NK-92 (cell line): ENCODE results near the gene GRIK3.

Experiments
- DNase-seq: peaks from one replicate; lab custom pipeline; 2025; ENCODE audit not compliant: unreplicated experiment; lab: John Stamatoyannopoulos, UW

Gene GRIK3

DNA sequence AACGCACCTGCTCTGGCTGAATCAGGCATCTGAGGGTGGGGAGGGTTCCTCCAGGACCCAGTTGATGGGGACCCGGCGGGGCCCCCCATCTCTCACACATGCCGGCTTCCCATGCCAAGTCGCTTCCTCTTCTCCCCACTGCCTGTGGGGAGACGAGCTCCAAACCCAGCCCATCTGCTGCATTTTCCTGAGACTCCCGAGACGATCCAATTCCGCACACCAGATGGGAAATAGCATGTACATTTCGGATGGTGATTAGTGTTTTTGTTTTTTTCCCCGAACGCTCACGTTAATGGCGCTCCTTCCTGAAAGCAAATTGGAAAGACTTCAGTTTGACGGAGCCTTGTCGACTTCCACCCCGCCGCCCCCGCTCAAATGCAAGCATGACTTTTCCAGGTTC is 13.2 kb upstream of the GRIK3 start:
- DNase-seq = no peak

DNA sequence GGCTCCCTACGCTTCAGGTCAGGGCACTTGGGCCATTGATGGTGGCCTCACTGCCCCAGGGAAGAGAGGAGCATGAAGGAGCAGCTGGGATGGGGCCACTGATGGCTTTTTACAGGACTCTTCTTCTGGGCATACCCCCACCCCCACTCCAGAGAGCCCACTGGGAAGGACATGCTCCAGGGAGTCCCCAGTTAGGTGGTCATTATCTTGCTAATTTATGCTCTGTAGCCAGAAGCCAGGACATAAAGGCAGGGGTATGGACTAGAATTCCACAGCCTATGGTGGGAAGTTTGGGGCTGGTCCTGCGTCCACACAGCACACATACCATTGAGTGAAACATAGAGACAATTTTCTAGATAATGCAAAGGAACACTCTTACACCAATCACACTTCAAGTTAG is 8.8 kb upstream of the GRIK3 start:
- no peak for DNase-seq

DNA sequence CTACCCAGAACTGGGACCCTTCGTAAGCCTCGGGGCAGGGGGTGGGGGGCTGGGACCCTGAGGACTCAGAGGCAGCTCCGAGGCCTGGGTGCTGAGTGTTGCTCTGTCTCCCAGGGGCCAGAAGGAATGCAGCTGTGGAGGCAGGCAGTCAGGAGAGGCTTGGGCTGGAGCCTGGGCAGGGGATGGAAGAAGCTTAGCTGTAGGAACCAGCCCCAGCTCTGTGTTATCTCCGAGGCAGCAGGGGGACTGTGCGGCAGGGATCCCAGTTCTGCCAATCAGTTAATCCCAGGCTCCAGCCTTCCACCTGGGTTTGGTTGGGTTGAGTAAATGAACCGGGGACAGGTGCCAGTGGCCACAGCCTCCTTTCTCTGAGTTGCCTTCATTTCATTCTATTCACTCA is 8.2 kb upstream of the GRIK3 start:
- DNase-seq = no peak

DNA sequence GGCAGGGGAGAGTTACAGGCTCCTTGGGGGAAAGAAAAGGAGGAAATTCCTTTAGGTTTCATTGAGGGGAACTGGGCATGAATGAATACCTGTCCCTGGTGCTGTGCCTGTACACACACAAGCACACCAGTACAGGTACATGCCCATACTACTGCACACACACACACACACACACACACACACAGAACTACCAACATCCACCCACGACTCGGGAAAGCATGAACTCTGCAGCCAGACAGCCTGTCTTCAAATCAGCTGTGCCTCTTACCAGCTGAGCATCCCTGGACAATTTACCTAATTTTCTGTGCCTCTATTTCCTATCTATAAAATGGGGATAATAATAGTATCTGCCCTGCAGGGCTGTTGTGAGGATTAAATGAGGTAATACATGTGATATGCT is 7.2 kb upstream of the GRIK3 start:
- no peak for DNase-seq

DNA sequence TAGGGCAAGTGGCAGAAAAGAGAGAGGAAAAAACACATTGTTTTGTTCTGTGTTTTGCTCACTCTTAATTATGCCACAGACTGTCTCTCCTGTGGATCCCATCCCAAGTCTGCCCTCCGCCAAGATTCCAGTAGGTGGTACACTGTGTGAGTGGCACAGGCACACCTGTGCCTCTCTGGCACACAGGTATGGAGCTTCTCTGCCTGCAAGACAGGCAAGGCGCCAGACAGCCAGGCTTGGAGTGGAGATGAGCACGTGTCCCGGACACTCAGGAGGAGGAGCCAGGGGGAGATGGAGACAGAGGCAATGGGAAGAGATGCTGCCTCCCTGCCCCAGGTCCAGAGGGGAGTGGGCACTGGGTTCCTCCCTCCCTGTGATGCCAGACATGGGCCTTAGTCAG is 6.5 kb upstream of the GRIK3 start:
- no peak for DNase-seq

DNA sequence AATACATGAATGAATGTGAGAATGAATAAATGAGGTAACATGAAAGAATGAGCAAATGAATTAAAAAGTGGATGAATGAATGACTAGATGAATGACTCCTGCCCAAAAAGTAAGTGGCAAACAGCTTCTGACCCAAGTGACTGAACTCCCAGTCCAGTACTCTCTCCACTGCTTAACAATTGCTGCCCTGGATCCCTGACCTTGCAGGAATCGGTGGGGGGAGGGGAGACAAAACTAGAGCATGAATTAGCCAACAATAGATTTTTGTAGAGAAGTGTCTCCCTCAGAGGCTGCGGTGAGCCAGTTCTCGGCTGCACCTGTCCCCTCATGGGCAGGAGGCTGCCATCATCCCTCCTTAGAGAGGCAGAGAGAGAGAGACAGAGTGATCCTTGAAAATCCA is 5.9 kb upstream of the GRIK3 start:
- DNase-seq = no peak

DNA sequence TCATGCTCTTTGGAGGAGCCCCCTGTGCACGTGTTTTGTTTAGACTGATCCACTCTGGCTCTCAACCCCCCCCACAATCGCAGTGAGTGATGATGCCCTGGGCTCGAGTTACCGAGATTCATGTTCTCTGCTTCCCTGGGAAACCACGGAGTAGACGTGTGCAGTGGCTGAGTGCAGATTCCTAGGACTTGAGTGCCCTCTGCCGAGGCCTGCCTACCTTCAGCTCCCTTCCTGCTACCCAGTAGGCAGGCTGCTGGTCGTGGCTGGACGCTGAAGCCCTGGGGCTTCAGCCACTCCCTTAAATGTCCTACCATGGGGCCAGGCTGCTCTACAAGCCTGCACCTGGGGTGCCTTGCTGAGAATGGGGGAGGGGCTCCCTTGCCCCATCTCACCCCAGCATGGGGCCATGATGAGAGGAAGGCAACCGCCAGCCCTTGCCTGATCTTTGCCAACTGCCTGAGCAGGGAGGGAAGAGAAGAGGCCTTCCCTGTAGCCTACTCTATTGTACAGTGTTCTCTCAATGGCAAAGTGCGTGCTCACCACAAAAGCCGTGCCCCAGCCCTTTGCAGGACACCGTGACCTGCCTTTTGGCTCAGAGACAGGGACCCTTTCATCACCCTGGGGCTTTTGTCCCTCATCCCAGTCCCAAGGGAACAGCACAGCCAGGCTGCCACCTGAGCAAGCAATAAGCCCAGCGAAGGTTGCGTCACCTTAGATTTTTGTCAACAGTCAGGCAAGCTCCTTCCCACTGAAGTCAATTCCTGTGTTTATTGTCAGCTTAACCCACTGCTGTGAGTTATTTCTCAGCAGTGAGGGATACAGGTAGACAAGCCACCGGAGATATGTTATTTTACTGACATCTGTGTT is 4.1 kb upstream of the GRIK3 start:
- DNase-seq = no peak

DNA sequence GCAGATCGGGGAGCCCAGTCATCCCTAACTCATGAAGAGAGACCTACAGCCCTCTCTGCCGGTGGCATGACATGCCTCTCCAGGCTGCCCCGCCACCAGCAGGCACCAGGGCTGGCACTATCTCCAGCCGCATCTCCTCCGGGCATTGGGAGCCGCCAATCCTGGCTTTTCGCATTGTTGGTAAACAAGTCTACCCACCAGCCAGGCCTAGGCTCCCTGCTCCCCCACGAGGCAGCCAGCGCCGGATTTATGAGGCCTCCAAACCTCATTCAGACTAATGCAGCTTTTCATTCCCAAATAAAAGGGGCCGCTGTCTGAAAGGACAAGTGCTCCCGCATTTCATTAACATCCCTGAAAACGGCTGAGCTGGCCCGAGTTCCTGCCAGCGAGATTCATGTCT is 3.4 kb upstream of the GRIK3 start:
- DNase-seq = no peak

DNA sequence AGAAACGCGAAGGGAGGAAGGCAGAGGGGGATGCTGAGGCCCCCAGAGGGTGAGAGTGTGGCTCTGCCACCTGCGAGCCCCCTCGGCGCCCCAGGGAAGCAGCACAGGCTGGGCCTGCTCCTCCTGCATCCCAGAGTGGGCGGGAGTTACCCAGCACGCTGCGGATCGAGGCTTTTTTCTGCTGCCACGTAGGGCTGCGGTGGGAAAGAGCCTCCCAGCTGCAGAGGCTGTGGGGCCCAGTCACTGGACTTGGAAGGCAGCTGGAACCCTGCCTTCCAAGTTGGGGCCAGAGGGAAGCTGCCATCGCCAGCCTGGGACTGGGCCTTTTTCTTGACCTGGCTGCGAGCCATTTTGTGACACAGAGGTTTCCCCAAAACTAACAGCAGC is 2.3 kb upstream of the GRIK3 start:
- DNase-seq = no peak

DNA sequence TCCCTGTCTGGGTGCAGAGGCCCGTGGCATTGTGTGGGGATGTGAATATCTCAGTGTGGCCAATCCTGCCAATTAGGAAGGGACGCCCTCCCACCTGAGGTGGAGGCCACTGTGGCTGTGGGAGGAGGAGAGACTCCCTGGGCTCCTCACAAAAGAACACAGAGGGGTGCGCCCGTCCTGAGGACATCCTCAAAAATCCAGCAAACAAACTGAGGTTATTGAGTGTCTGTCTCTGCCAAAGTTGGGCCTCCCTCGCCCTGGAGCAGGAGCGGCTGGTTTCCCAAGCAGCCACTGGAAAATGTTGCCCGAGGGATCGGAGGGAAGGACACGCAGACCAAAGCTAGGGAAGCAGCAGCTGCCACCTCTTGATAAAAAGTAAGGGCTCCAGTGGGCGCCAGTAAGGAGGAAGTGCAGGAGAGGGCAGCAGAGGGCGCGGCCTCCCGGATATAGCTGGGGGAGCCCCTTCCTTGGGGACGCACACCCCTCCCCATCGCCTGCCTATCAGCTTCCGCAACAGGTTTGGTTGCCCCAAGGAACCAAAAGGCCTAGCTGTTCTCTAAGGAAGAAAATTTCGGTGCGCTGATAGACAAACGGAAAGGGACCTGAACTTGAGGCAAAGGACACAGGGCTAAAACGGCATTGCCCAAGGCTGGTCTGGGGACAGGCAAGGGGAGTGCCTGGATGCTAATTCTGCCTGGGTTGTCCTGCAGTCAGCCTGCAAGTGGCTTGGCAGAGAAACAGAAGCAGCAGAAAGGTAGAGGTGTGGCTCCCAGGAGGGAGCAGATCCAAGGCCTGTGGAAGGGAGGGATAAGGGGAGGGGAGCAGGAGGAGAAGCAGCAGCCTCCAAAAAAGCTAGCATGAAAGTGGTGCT is 1.7 kb upstream of the GRIK3 start:
- DNase-seq = no peak

DNA sequence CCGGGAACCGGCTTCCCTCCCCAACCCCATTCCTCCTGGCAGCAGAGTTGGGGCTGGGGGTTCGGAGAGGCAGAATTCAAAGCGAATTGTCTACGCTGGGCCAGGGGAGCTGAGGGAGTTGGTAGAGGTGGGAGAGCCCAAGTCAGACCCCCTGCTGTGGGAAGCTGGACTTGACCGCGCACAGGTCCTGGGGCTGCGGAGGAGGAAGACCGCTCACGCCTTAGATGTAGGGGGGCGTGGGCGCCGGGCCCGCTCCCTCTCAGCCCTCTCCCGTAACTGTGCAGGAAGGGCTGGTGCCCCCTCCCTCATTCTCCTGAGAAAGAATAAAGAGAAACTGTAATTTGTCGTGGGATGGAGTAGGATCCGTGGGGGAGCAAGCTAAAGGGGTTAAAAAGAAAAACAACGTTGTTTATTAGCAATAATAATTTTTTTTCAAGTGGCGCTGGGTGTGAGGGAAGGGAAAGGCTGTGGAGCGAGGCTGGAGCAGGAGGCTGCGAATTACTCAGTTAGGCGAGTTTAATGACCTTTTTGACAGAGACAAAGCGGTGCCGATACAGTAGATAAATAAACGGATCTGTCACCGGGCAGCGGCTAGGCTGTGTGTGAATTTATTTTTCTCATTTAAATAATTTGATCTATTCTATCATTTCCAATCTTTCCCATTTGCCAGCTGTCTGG is 838 bp upstream of the GRIK3 start:
- DNase-seq = no peak

DNA sequence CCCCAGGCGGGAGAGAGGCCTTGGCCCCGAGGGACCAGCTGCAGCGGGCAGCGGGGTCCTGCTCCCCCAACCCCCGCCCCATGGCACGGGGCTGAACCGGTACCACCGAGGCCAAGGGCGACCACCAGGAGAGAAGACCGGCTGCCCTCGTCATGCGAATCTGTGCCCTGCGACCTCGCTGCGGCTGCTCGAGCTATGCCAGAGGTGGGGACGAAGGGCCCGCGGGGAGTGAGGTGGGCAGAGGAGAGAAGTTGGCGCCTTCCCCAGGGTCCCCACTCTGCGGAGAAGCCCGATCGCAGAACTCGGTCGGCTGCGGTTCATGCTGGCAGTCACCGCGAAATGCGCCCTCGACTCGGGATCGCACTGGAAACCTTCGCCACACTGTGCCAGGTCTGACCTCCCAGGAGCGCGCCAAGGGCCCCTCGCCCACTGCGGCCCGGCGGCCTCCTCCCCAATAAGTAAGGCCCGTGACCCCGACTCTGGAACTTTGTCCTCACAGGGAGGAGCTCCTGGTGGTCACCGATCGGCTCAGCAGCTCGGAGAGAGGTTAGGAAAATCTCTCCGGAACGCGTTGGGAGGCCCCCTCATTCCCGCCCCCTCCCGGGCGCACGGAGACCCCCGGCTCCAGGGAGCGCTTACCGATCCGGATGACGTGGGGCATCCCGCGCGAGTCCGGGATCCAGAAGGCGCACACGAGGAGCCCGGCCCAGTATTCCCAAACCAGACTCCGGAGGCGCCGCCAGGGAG is 787 bp downstream of the GRIK3 start:
- no peak for DNase-seq

DNA sequence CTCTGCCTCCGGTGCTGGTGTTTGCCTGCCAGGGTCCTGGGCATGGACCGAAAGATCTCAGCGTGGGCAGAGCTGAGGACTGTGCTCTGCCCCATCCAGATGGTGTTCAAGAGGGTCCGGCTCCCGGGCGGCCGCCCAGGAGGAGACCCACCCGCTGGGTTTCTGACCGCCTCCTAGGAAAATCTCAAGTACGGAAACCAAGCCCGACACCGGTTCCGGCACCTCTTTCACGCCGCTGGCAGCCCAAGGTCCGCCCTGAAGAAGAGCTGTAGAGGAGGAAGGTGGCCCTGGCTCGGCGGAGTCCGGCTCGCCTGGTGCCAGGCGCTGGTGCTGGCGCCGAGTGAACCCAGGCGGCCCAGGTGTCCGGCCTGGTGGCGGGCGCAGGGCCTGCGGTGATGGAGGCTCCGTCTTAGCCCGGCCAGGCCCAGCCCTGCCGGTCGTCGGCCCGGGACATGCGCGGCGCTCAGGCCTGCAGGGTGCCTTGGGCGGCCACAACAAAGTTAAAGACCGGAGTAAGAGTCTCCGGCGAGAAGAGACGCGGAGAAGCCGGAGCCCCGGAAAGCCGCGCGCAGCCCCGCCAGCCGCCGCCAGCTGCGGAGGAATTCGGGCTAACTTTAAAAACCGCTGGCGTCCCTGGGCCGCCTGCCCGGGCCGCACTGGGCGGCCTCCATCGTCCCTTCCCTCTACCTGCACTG is 1.5 kb downstream of the GRIK3 start:
- no peak for DNase-seq

DNA sequence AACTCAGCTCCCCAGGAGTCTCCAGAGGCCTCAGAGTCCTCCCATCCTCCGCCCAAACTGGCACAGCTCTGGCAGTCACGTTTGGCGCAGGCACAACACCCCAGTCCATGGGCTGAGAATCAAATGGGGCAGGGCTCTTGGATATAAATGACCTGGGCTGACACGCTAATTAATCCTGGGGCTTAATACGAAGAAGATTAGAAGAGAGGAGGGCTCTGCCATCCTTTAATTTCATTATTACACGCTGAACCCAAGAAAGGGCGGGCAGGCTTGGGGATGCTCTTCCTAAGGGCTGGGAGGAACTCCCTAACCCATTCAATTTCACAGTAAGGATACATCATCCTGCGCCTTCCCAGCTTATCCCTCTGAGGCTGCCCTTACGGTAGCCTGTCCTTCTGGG is 2.4 kb downstream of the GRIK3 start:
- no peak for DNase-seq

DNA sequence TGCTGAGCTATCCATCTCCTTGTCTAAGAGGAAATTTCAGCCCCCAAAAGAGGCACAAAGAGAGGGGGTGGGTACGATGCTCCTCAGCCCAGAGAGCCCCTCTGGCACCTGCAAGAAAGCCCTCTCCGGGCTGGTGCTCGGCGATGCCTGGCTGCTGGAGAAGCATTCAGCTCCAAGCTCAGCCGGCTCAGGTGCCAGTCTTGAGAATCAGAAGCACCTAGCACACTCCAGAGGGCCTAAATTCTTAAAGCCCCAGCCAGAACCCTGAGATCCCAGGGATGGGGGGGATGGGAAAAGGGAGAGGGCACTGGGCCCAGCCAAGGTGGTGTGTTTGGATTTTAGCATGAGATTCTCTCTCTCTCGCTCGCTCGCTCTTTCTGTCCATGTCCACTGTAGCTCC is 2.9 kb downstream of the GRIK3 start:
- no peak for DNase-seq

DNA sequence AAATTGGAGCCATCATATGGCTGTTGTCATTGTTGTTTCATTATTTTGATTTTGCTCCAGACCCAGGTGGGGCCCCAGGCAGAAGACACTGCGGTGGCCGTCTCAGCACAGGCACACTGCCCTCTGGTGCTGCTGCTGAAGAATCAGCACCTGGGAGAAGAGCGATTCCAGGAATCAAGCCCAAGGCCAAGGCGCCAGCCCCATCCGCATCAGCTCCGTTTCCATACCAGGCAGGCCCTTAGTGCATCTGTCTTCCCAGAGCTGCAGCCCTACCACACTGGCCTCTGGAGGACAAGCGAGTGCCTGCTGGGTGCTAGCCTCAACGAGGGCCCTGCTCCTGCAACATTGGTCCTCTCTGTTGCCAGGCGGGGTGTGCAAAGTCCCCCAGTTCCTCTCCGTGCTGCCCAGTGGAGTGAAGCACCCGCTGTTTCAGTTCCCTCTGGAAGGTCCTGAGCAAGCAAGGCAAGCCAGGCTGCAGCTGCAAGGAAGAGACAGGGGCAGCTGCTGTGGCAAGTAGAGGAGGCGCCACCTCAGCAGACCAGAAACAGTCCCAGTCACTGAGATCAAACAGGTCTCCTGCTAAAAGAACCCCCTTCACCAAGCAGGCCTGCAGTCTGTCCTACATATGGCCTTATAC is 5.2 kb downstream of the GRIK3 start:
- no peak for DNase-seq

DNA sequence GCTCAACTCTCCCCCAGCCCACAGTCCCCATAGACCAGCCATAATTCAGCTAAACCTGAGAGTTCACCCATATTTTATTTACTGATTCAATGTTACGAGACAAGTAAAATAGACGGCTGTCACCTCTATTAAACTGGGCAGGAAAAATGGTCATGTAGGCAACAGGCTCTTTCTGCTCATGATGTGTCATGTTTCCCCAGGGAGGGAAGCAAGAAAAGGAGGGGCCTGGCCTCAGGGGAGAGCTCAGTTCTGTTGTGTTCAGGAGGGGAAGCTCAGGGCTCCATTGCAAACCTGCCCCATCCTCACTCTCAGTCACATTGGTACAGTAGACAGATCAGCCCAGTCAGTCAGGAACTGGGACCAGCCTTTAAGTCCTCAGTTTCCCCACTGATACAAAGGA is 12.8 kb downstream of the GRIK3 start:
- no peak for DNase-seq

DNA sequence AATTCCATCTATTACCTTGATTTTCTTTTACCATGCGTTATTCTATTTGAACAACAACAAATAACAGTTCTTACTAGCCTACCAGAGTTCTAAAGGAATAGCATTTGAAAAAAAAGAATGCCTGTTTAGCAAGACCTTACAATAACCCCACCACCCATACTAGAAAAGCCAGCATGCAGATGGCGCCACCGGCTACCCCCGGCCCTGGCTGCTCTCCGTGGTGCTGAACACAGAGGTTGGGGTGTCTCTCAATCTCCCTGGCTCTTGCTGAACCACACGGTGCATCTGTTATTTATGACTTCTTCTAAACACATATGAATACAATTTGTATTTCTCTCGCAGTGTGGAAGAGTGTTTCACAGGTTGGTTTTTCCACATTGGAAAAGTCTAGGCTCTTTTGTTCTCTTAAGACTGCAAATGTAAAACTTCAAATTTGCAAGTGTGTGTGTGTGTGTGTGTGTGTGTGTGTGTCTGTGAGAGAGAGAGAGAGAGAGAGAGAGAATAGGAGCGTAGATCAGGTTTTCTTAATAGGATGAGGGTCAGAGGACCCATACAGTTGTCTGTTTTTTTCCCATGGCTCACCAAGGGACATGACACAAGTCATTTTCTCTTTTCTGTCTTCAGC is 13.6 kb downstream of the GRIK3 start:
- DNase-seq = no peak

DNA sequence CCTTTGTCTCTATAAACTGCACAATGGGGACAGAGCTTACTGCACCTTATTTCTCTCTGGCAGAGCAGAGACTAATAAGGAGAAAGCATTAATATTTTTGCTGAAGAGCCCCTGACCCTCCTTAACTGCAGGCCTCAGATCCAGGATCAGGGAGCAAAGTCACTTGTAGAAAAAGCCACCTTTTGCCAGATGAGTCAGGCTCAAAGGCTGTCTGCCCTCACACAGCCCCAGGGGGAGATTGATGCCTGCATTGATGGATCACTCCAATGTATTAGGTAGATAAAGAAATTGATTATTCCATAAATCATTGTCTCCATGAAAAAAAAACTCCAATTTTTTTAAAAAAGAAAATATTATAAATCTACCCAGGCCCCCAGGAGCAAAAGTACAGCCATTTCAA is 15.8 kb downstream of the GRIK3 start:
- no peak for DNase-seq

DNA sequence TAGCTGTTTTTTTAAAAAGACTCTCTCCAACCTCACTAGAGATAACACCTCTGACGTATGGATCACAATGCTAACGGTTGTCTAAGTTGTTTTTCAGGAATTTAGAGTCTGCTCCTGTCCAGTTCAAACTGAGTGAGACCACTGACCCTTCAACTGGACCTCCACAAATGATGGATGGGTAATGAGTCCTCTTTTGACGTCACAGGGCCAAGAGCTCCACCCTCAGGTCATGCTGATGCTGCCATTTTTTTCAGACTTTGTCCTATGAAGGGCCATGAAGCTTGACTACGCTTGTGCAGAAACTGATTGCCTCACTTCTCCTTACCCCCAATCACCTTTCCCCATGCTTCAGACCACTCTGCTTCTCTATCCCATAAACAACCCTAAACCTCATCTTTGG is 16.6 kb downstream of the GRIK3 start:
- no peak for DNase-seq
